GM10248 (cell line): ENCODE measurements around the gene OR5A2.
"Not testable (repeated sequence)": the region's sequence is repeated elsewhere in the genome, so short reads cannot be mapped to it uniquely, and the experiment has no call there.

Experiments used
- CTCF ChIA-PET: fragments of 300-600 bp; sonication (Branson Sonifier 250); formaldehyde crosslinking; extraction: SDS; loops from one replicate; lab custom pipeline; 2021; ENCODE audit warnings: antibody characterized with exemption; lab: Yijun Ruan, JAX
- POLR2A ChIA-PET: fragments of 350-650 bp; sonication (Branson Sonifier 250); formaldehyde crosslinking; extraction: SDS; loops from one replicate; lab custom pipeline; 2020; ENCODE audit warnings: antibody characterized with exemption; lab: Yijun Ruan, JAX
- DNase-seq: peaks from one replicate; pipeline ENCODE4 v3.0.0; 2012; ENCODE audit errors: extremely low spot score
- CTCF ChIP-seq: IDR thresholded peaks from 2 replicates; pipeline ENCODE4 v1.5.1; 2012; ENCODE audit warnings: mild to moderate bottlenecking, low read depth; ENCODE audit errors: extremely low read depth, missing control alignments, control extremely low read depth

OR5A2 gene

DNA sequence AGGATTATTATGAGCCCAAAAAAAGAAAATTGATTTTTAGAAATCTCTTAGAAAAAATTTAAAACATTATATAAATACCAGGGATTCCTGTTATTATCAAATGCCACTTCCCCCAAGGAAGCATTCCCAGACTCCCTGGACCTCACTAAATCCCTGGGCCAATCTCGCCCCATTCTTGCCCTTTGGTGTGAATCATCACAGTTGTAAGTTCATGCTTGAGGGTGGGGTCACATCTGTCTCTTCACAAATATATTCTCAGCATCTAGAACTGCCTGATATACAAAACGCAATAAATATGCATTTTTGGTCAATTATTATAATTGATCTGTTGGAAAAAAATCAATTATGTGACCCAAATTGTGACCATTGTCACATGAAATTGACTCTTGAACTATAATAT, 22.3 kb upstream of the OR5A2 start:
- no peak for DNase-seq
- no peak for TF ChIP-seq CTCF
- CTCF ChIA-PET = no interaction called here
- POLR2A ChIA-PET = no interaction called here

DNA sequence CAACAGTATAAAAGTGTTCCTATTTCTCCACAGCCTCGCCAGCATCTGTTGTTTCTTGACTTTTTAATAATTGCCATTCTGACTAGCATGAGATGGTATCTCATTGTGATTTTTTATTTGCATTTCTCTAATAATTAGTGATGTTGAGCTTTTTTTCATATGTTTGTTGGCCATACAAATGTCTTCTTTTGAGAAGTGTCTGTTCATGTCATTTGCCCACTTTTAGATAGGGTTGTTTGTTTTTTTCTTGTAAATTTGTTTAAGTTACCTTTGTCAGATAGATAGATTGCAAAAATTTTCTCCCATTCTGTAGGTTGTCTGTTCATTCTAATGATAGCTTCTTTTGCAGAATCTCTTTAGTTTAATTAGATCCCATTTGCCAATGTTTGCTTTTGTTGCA, 19.4 kb upstream of the OR5A2 start:
- POLR2A ChIA-PET, CTCF ChIA-PET, DNase-seq: not testable (repeated sequence)

GRCh38 chr11:59437770-59438169, 11.6 kb upstream of the OR5A2 start:
- DNase-seq = no peak
- CTCF ChIA-PET = interaction anchor here (1.7 to 3.5 kb wide), 3 partner anchors 7 to 267 kb away, joined by 4 to 14 read pairs (median 6); no protein-coding TSS in a partner anchor
- POLR2A ChIA-PET = no interaction called here
- TF ChIP-seq CTCF = no peak

DNA sequence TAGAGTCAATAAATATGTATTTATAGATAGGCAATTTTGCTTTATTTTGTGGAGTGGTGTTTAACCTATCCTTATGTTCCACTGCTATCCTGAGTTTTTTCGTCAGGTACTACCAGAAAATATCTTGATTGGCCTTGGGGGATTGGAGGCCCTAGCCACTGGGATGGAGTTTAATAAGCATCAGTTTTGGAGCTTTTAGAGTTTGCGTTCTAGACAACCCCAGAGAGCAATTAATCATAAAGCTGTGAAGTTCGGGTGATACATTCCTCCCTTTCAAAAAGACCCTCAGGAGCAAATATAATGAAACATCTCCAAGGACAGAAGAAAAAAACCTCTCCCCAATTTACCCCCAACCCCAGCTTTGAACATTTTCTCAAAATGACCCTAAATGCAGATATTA, 10.0 kb upstream of the OR5A2 start, which contains the start of gene OR5A1:
Gene OR5A1 (plus strand): TSS at position 301 of the 400 bp plus-strand sequence. CDS start 6,700 bp downstream, outside the sequence.
- DNase-seq = no peak
- CTCF ChIA-PET = interaction anchor here (1.0 to 2.4 kb wide), 4 partner anchors 34 to 284 kb away, joined by 3 to 12 read pairs (median 4); partner anchors contain the start of gene DTX4
- POLR2A ChIA-PET = no interaction called here
- TF ChIP-seq CTCF = no peak

GRCh38 chr11:59429924-59430516, 3.8 kb upstream of the OR5A2 start:
- TF ChIP-seq CTCF = peak; percentile 68
- ChIA-PET CTCF (interaction anchor here (0.9 to 7.0 kb wide), 19 partner anchors 9 to 272 kb away, joined by 3 to 77 read pairs (median 4); partner anchors contain the start of gene DTX4), POLR2A (no interaction called here)
- DNase-seq = peak; percentile 62

DNA sequence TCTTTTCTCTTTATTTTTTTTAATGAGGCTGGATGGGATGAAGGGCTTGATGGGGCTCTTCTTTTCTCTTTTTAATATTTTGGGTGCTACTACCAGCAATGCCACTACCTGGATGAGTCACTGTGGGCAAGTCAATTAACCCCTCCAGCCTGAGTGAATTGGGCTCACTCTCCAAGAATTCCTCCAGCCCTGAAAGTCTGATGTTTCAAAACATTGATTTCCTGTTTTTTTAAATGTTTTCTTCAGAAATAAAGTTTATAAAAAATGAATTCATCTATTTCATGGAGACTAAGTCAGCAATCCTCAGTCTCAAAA, 812 bp upstream of the OR5A2 start:
- DNase-seq = no peak
- TF ChIP-seq CTCF = no peak
- ChIA-PET POLR2A (no interaction called here), CTCF (interaction anchor here (1.3 kb wide), 2 partner anchors 256 to 269 kb away, joined by 6 read pairs; partner anchors contain the start of gene DTX4)

- ChIA-PET CTCF (interaction anchor here (0.9 to 1.7 kb wide), 2 partner anchors 8 to 254 kb away, joined by 3 to 8 read pairs; partner anchors contain the start of gene DTX4), POLR2A (no interaction called here)
- no peak for TF ChIP-seq CTCF
- no peak for DNase-seq
Measured at GRCh38 chr11:59425131-59425530, 1.1 kb downstream of the OR5A2 start.
